NCI-H748 (cell line): ENCODE data around the gene TSPEAR.
A peak's percentile ranks its signal among the peaks of the same experiment; 100 is the strongest.

Experiments
- DNase-seq: peaks from one replicate; lab custom pipeline; 2025; ENCODE audit not compliant: unreplicated experiment; lab: John Stamatoyannopoulos, UW

Gene TSPEAR

DNA sequence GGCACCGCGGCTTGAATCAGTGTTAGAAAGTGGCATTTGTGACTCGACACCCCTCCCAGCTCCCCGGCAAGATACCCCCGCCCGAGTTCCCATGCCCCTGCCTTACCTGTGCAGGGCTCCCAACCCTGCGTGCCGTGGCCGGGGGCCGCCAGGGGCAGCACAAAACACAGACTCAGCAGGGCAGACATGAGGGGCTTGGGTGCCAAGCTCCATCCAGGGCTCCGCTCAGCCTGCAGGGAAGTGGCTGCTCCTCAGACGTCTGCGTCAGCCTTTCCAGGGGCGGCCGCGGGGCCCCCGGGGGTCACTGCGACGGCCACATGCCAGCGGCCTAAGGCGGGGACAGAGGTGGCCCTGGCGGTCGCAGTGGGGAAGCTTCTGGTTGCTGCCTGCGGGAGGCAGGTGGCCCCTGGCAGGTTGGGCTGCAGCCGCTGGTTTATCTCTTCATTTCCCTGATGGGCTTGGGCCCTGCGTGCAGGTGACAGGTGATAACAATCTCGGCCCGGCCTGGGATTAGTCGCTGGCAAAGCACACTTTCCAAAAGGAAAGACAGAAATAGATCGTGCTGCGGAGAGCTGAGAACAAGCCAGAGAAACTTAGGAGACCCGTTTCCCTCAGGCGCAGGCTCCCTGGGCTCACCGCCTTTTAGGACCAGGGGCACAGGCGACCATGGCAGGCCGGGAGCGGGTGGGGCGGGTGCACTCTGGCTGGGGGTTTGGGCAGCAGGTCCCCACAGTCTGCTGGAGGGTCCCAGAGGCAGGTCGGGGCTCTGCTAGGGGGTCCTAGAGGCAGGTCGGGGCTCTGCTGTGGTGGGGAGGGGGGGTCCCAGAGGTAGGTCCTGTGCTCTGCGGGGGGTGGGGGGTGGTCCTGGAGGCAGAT, at the start of gene TSPEAR:
Gene TSPEAR (minus strand): TSS at position 246 of the 876 bp plus-strand sequence. CDS start 58 bp downstream, at position 188.
- DNase-seq = peak; percentile 64

DNA sequence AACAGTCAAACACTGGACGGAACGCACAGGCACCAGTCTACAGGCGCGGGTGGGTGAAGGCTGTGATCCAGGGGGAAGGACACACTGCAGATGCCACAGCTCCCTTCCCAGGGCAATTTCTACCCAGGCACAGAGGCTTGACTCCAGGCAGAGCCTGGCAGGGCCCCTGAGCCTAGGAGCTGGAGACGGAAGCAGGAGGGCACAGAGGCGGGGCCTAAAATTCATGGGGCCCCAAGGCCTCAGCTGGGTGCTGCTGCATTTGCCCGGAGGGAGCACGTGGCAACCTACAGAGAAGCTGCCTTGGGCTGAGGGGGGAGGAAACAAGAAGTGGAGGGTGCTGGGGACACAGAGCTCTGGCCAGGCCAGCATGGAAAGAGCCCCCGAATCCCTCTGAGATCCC, 49.0 kb upstream of the TSPEAR start:
- DNase-seq = no peak

DNA sequence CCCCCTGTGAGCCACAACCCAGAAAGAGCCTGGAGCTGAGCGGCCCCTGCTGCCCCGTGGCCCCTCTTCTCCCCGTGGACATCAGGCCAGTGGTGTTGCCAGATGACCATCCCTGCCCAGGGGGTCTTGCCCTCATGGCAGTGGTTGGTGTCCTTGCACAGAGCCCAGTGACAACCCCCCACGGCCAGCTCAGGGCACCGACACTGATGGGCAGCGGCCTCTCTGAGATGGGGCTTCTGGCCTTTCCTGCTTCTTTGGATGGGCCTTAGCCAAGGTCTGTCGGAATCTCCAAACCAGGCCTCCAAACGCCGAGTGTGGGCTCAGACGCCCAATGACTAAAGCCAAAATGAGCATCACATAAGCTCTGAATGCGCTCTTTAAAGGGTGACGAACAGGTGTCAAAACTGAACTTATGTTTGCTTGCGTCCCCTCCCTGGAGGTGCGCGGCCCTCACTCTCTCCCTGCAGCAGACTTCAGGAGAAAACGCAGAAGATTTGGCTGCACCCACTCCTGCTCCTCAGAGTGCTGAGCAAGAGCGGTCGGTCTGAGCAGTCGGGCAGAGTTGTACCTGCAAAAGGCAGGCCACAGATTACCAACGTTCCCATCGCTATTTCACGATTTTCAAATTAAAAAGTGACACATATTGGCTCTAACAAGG, 48.4 kb upstream of the TSPEAR start:
- DNase-seq = no peak

DNA sequence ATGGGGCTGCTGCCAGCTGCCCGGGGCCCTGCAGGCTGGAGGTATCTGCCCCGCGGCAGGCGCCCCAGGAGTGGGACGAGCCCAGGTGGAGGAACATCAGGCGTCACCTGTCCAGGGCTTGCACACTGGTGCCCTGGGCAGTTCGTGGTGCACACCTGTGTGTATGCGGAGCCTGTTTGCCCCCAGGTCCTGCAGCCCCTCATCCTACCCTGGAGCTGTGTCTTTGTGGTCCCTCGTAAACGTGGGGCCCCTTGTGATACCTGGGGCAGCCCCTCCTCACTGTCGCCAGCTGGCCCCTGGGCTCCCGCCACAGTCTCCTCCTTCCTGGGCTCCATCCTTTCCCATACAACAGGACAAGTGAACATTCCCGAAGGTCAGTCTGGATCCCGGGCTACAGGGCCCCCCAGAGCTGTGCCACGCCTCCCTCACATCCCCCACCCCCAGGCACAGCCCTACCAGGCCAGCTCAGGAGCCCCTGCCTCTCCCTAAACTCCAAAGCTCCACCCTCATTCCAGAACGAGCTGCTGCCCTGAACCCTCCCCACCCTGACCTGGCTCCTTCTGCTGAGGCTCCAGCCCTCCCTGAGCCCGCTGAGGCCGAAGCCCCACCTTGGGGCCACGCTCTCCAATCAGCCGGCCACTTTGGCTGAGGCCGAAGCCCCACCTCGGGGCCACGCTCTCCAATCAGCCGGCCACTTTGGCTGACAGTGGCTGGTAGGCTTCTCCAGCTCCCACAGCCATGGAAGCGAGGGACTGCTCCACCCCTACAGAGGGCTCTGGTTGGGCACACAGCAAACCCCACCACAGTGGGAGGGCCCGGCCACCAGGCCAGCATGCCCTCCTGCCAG, 47.6 kb upstream of the TSPEAR start:
- no peak for DNase-seq

DNA sequence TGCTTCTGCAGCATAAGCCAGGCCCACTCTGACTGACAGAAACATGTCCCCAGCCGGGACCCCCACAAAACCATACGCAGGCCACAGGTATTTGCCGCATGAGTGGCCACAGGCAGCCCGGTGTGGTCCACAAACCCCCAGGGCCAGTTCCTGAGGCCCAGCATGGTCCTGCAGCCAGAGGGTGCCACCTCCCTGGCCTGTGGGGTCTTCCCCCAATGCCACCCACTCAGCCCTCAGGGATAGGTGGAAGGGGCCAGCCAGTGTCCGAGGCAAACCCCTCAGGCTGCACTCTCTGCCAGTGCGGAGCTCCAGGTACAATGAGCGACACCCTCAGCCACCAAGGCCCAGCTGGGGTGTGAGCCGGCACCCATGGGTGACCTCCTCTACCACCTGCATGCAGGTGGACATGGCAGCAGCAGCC, 46.8 kb upstream of the TSPEAR start:
- DNase-seq = no peak

DNA sequence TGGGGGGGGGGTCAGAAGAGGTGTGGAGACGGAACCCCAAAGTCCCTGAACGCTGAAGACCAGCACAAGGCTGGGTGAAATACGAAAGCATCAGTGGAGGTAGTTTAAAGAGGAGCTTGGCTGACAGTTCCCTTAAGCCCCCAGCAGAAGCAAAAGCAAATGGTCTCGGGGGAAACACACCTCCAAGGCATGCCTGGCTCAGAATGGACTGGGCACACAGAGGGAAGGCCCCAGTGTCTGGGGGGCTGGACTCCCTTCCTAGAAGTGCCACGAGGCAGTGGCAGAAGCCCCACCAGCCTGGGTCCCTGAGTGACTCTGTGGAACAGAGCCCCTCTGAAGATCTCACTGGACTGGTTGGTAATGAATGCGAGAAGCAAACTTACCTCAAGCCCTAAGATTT, 46.4 kb upstream of the TSPEAR start:
- no peak for DNase-seq

DNA sequence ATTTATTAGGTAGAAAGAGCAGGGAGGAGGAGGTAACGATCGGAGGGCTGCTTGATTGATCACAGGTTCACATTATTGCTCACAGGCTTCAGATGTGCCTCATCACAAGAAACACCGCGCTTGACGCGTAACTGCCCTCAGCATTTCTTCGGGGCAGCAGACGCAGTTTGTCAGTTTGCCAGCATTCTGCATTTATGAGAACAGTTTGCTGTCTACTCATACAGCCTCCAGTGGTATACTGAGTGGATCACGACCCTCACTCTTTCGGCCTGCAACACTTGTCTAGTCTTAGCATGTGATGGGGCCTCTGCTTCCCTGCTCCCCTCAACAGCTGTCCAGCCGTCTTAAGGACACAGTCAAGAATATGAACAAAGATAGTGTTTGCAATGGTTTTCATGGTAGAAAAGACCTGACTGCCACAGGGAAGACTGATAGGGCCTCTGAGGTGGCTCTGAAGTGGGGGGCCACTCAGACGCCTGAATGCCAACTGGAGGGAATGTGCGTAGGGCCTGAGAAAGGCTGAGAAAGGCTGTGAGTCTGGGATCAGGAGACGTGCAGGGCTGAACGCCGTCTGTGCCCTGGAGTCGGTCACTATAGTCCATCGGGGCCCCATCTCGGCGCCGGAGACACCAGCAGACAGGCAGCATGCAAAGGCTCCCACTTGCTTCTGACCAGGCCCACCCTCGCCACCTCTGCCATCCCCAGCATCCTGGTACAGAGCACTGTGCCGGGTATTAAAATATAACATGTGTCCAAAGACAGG, 45.2 kb upstream of the TSPEAR start:
- no peak for DNase-seq

DNA sequence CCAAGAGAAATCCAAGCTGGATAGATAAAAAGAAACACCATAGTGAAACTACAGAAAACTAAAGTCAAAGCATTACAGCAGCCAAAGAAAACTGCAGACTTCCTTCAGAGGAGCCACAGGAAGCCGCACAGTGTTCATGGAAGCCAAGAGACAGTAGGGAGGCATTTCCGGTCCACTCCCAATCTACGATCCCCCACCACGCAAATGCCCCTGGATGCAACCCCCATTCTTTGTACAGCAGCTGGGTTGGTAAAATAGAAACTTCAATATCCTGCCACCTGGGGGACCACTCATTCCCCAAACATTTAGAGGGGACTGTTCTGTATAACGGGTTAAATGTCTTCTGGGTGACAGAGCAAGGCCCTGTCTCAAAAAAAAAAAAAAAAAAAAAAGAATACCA, 43.9 kb upstream of the TSPEAR start:
- DNase-seq = no peak

DNA sequence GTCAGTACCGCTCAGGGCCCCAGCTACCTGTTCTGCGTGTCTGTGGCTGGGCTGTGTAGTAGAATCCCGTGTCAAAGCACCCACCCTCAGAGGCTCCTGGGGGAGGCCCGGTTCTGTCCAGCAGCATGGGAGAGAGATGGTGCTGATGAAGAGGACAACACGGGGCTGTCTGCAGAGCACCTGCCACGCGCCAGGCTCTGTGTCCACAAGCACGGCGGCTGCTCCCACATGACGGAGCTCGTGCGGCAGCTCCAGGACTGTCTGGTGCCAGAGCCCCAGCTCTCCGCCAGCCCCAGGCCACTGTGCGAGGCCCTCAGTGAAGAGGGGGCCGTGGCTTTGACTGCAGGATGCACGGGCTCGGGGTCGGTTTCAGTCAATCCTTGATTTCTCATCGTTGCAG, 42.0 kb upstream of the TSPEAR start:
- no peak for DNase-seq

DNA sequence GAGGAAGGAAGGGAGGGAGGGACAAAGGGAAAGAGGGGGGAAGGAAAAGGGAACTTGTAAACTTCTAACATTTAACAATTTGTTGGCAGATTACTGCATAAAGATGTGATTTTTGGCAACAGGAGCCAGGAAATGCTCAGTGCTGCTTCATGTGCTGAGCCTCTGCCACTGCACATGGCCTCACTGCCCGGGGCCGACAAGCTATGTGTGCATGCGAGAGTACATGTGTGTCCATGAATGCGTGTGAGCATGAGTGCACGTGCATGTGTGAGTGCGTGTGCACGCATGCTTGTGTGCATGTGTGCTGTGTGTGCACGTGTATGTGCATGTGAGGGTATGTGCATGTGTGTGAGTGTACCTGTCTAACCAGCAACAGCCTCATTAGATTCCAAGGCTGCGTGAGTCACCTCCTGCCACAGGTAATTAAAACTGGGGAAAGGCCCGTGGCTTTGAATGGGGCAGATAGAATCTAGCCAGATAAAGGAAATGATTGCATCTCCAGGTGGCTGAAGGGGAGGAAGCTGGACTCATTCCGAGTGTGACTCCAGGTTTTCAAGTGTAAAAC, 41.4 kb upstream of the TSPEAR start:
- DNase-seq = no peak

DNA sequence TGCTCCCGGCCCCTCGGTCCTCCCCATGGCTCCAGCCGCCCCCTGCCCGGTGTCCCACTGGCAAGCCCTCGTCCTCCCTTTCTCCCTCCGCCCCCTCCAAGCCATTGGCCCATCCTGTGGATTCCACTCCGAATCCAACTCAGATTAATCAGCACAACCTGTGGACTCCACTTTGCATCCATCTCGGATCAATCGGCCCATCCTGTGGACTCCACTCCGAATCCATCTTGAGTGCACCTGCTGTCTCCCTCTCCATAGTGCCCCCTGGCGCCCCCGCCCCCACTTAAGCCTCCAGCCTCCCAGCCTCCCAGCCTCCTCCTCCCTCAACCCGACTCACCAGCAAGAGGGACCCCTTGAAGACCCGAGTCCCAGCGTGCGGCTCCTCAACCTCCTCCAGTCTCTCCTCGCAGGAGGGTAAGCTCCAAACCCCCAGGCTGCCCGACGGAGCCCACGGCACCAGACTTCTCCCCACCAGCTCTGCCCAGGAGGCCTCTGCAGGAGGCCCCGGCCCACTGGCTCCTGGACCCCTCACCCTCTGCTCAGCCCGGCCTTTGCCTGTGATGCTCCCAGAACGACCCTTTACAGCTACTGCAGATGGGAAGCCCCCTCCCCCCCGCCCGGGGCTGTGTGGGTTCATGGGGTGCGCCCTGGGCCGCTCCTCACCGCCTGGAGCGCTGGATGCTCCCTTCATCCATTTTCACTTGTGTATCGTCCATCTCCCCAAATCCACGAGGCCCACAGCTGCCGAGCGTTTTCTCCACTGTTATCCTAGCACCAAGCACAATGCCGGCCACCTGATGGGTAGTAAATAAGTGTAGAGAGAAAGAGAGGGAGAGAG, 40.6 kb upstream of the TSPEAR start:
- DNase-seq = no peak

DNA sequence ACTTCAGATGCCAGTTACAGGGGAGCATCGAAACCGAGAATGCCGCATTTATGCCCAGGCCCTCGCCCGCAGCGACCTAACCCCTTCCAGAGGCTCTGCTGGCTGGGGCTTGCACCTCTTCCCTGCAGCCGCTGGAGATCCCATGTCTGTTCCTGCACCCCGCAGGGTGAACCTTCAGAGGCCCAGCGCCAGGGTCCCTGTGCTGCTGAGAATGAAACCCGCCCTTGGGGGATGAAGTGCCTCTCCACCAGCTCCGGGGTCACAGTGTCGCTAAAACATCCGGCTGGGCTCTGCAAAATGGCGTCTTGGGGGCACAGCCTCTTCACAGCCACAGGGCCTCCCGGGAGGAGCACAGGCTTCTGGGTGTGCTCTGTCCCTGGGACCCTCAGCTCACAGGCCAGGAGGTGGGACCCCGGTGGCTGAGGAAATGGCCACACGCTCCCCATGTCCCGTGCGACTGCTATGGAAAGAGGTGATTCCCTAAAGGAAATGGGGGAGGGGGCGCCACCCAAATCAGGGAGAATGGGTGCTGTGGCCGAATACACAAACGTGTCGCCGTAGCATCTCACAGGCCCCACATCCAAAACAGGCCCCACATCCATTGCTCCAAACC, 39.9 kb upstream of the TSPEAR start:
- DNase-seq = no peak

DNA sequence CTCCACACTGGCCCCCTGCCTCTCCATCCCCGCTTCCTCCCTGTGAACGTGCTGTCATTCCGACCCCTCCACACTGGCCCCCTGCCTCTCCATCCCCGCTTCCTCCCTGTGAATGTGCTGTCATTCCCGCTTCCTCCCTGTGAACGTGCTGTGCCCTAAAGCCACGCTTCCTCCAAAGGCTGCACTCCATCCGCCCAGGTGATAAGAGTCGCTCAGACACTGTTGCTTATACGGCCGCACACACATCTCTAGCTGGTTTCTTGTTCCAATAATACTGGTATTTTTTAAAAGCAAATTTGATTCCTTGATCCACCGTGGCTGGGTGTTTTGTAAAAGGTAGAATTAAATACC, 39.3 kb upstream of the TSPEAR start:
- DNase-seq = no peak

DNA sequence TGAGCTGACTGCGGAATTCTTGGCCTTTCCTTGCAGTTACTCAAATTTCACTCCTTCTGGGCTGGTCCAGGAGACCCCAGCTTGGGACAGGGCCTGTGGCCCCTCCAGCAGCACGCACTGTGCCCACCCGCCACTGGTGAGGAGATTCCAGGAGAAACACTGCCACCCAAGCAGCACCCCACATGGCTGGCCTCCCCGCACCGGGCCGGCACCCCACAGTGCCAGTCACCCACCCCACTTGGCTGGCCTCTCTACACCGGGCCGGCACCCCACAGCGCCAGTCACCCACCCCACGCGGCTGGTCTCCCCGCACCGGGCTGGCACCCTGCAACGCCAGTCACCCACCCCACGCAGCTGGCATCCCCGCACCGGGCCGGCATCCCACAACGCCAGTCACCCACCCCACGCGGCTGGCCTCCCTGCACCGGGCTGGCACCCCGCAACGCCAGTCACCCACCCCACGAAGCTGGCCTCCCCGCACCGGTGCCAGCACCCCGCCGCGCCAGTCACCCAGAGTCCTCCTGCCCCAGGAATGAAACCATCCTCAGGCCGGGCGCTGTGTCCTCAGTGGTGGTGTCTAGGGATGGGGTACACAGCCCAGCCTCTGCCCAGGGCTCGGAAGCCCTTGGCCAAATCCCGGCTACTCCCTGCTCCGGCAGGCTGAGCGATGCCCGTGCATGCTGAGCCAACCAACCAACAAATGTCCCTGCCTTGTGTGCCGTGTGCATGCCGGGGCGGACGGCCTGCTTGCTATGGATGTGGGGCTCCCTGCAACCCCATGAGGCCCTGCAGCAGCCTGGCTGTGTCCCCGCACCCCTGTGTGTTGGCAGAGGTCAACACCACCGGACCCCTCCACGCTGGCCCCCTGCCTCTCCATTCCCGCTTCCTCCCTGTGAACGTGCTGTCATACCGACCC, 38.6 kb upstream of the TSPEAR start:
- no peak for DNase-seq

DNA sequence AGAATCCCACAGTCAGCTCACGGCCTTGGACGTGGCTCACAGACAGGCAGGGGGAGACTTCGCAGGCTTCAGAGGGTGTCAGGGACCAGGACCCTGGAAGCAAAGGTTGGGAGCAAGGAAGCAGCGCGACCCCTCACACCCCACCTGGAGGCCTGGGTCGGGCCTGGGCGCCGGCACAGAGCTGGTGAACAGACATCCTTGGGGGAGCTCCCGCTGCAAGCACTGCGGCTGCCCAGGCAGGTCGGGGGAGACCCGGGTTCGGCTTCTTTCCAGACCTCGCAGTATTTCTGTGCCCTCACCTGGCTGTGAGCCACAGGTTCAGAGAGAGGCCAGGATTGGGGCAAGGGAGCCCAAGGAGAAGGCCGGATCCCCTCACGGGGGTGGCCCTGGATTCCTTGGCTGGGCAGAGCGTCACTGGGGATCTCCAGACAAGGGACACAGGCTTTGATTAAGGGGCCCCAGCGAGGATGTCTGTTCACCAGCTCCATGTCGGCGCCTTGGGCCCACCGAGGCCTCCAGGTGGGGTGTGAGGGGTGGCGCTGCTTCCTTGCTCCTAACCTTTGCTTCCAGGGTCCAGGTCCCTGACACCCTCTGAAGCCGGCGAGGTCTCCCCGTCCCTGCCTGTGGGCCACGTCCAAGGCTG, 37.9 kb upstream of the TSPEAR start:
- no peak for DNase-seq

DNA sequence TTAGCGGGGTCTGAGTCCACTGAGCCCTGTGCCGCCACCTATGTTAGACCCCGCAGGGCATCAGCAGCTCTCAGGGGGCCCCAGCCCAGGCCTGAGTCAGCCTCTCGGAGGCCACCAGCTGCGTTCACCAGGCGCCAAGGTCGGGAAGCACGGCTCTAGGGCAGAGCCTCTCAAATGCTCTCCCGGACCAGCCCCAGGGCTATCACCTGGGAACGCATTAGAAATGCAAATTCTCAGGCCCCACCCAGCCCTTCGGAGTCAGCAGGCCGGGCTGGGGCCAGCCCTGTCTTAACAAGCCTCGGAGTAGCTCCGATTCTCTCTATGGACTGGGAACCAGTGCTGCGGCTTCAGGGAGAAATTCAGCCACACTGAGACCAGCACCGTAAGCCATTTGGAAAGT, 37.2 kb upstream of the TSPEAR start:
- no peak for DNase-seq

DNA sequence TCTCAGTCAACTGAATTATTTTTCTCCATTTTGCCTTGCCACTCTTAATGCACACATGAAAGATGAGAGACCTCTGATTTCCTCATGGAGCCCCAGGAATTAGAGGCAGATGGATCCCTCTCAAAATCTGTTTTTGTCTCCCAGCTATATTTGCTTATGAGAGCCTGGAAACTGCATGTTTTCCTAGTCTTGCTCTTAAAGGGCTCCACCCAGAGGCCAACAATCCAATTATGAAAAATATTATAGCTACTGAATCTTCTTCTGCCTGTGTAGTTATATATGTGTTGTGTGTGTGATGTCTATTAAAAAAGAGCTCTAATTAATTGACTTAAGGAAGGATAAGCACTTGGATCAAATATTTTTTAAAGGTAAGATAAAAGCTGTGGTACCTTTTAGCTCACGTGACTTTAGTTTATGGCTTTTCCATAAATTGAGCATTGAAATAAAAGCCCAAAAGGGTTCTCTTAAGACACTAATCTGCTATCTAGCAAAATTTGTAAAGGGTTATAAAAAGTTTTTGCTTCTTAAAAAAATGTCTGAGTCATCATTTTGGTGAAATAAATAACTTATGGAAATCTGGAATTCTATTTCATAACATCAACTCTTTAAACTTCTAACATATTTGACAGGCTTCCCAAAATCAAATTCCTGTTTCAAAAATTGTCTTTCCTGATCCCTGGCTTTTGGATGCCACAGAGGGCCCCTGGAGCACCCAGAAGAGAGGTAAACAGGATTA, 31.2 kb upstream of the TSPEAR start:
- peak; percentile 79 for DNase-seq
